K562 (cell line): ENCODE measurements around the gene LGALS3. TPM values are rescaled to one million over a fixed set of nuclear protein-coding genes. Genes with fewer than 3 reads are reported as not detected.

Source experiments
- AFF4 ChIP-seq: sonication (generic); formaldehyde crosslinking; IDR thresholded peaks from 2 replicates; pipeline ENCODE4 v1.8.0; 2023; ENCODE audit warnings: mild to moderate bottlenecking, missing genetic modification reagents
- ATF7 ChIP-seq: fragments of 450-650 bp; IDR thresholded peaks from 2 replicates; pipeline ENCODE4 v1.7.1; 2014; ENCODE audit warnings: mild to moderate bottlenecking, moderate library complexity
- E2F1 ChIP-seq: sonication (generic); formaldehyde crosslinking; IDR thresholded peaks from 2 replicates; pipeline ENCODE4 v1.8.1; 2023; ENCODE audit warnings: mild to moderate bottlenecking, missing genetic modification reagents, moderate library complexity
- FOXK1 ChIP-seq: sonication (generic); formaldehyde crosslinking; IDR thresholded peaks from 2 replicates; pipeline ENCODE4 v1.8.0; 2022; ENCODE audit warnings: missing genetic modification reagents, mild to moderate bottlenecking, borderline replicate concordance
- GABPA ChIP-seq: fragments of 200-800 bp; sonication (Bioruptor generic); conservative IDR thresholded peaks from 2 replicates; pipeline ENCODE4 v1.6.1; 2016; ENCODE audit warnings: low read depth, missing genetic modification characterization, missing compliant biosample characterization
- HDAC1 ChIP-seq, 2 experiments: fragments of 450-650 bp; IDR thresholded peaks; 2 replicates each; pipeline ENCODE4 v1.6.1; 2016 to 2017; ENCODE audit warnings: inconsistent platforms in 1 of 2, mild to moderate bottlenecking in 1 of 2, moderate library complexity in 1 of 2
- MAZ ChIP-seq, 2 experiments: fragments of 450-650 bp in 1 of 2; sonication (generic) in 1 of 2; formaldehyde crosslinking; IDR thresholded peaks in 1 of 2; conservative IDR thresholded peaks in 1 of 2; 2 replicates each; pipeline versions ENCODE4 v1.4.0 to v1.5.0; 2020; ENCODE audit warnings: mild to moderate bottlenecking in 1 of 2, missing genetic modification reagents in 1 of 2
- MYC ChIP-seq, 2 experiments: fragments of 250-450 bp in 1 of 2; sonication (Bioruptor Pico) in 1 of 2; IDR thresholded peaks; 2 replicates each; pipeline versions ENCODE4 v1.5.1 to v1.6.1; 2012 to 2021; ENCODE audit warnings: low read depth in 2 of 2, borderline replicate concordance in 1 of 2, improper control_type of control experiment in 1 of 2, low read length in 1 of 2, mild to moderate bottlenecking in 1 of 2, moderate library complexity in 1 of 2
- NFYB ChIP-seq: IDR thresholded peaks from 2 replicates; pipeline ENCODE4 v1.6.1; 2011; ENCODE audit warnings: mild to moderate bottlenecking, moderate library complexity; ENCODE audit not compliant: insufficient read length; ENCODE audit errors: extremely low read depth
- NR0B1 ChIP-seq: fragments of 450-650 bp; IDR thresholded peaks from one replicate; pipeline ENCODE4 v1.6.1; 2018; ENCODE audit warnings: mild to moderate bottlenecking, moderate library complexity; ENCODE audit not compliant: partially characterized antibody
- NR2C2 ChIP-seq, 2 experiments: fragments of 200-800 bp in 1 of 2; sonication (Bioruptor generic) in 1 of 2; sonication (generic) in 1 of 2; formaldehyde crosslinking in 1 of 2; IDR thresholded peaks; 2 replicates each; pipeline versions ENCODE4 v1.6.1 to v1.8.0; 2016 to 2022; ENCODE audit warnings: mild to moderate bottlenecking in 1 of 2, missing compliant biosample characterization in 1 of 2, missing genetic modification characterization in 1 of 2, missing genetic modification reagents in 1 of 2
- POLR2A ChIP-seq: fragments of 450-650 bp; conservative IDR thresholded peaks from 2 replicates; pipeline ENCODE4 v1.6.1; 2016
- POU5F1 ChIP-seq: fragments of 150-350 bp; IDR thresholded peaks from 2 replicates; pipeline ENCODE4 v1.6.1; 2014; ENCODE audit warnings: borderline replicate concordance, low read length, low read depth, mild to moderate bottlenecking; ENCODE audit not compliant: partially characterized antibody
- RFX1 ChIP-seq: fragments of 450-650 bp; IDR thresholded peaks from 2 replicates; pipeline ENCODE4 v1.6.1; 2016; ENCODE audit warnings: mild to moderate bottlenecking, moderate library complexity
- SAP30 ChIP-seq: fragments of 200-600 bp; sonication (generic); IDR thresholded peaks from 2 replicates; pipeline ENCODE4 v1.6.1; 2012; ENCODE audit warnings: borderline replicate concordance, low read depth, mild to moderate bottlenecking, moderate library complexity, low read length, control low read depth, inconsistent platforms; ENCODE audit not compliant: insufficient read depth, poor library complexity, severe bottlenecking
- TRIM24 ChIP-seq, 2 experiments: fragments of 450-650 bp; IDR thresholded peaks; 2 replicates each; pipeline ENCODE4 v1.6.1; 2016
- ZNF3 ChIP-seq: fragments of 250-450 bp; sonication (Bioruptor Pico); IDR thresholded peaks from 2 replicates; pipeline ENCODE4 v1.5.0; 2021; ENCODE audit warnings: mild to moderate bottlenecking, moderate library complexity
- ZNF583 ChIP-seq: fragments of 250-450 bp; sonication (Bioruptor Pico); IDR thresholded peaks from 2 replicates; pipeline ENCODE4 v1.4.0; 2020
- ZNF764 ChIP-seq: fragments of 250-450 bp; sonication (Bioruptor Pico); IDR thresholded peaks from 2 replicates; pipeline ENCODE4 v1.4.0; 2020; ENCODE audit warnings: low read depth, mild to moderate bottlenecking, moderate library complexity
- polyA plus RNA-seq, 8 experiments: library from polyadenylated mRNA; depleted of rRNA in 4 of 8; stranded (reverse) in 5 of 8; unstranded in 3 of 8; fragments of >200 nt; fragmentation: Nextera tagmentation in 2 of 8; fragmentation: Illumina TruSeq in 1 of 8; extraction: Ambion mirVana in 2 of 8; extraction: Trizol in 1 of 8; gene quantifications; 2 replicates each; pipeline versions ENCODE4 v1.2.1 to v1.2.3, GENCODE V29; 2011 to 2014; ENCODE audit warnings: inconsistent platforms in 1 of 8, missing spikeins in 1 of 8
- total RNA-seq, 7 experiments: library from RNA; depleted of rRNA in 6 of 7; stranded (reverse); fragments of >200 nt in 6 of 7; fragmentation: Illumina TruSeq in 2 of 7; extraction: Trizol in 2 of 7; gene quantifications; 2 replicates each; pipeline versions ENCODE4 v1.2.1 to v1.2.3, GENCODE V29; 2011 to 2021; ENCODE audit warnings: low replicate concordance in 1 of 7

Gene LGALS3
- total and polyA plus RNA-seq, 9 of the 15 experiments (the other 6 are each of a cell fraction or from before 2014, with no cell fraction given): 0.04 to 1.9 (median 1.1) TPM

GRCh38 chr14:55191203-55192053 lies 62.4 kb downstream of the LGALS3 start, which contains the start of gene DLGAP5 (continued):
- TF ChIP-seq FOXK1 (CRISPR knock-in tag) (no peak), GABPA (tag) (peak; percentile 91), MAZ (CRISPR knock-in tag; conservative IDR thresholded peaks at IDR 0.05 in 1 of 2, IDR thresholded peaks at IDR 0.05 in 1 of 2) (0 out of 4 replicates have a peak, but pooled peaks of 1 of the 2 experiments have one; percentile 24), TRIM24 (IDR thresholded peaks at IDR 0.05) (peak; percentile 26 to 52; a peak in 2 of 4 replicates), NFYB (peak; percentile 93), ZNF583 (CRISPR knock-in tag) (no peak), E2F1 (CRISPR knock-in tag) (0 out of 2 replicates have a peak, but pooled peaks have one; percentile 32), AFF4 (CRISPR knock-in tag) (no peak), ZNF3 (no peak), HDAC1 (IDR thresholded peaks at IDR 0.05) (peak; percentile 61 to 98; a peak in 3 of 4 replicates), ZNF764 (CRISPR knock-in tag) (no peak), POLR2A (peak; percentile 88), NR2C2 (CRISPR knock-in tag; IDR thresholded peaks at IDR 0.05) (no peak), NR2C2 (tag; IDR thresholded peaks at IDR 0.05) (peak; percentile 65), MYC (IDR thresholded peaks at IDR 0.05; ENCODE audit: low read depth, low read length) (no peak), MYC (CRISPR knock-in tag; IDR thresholded peaks at IDR 0.05; ENCODE audit: borderline replicate concordance, low read depth) (no peak), ATF7 (peak; percentile 61), SAP30 (peak; percentile 98), NR0B1 (no peak), POU5F1 (no peak), RFX1 (no peak)
